B cell (primary cell): Measurements from ENCODE around the gene MGAT4C. TPM values are rescaled to one million over a fixed set of nuclear protein-coding genes. Genes with fewer than 3 reads are reported as not detected.

Experiments used
- ATAC-seq: fragments of 200-7000 bp; cut with Tn5 transposase; one replicate; pipeline ENCODE4 v1.10.0; 2021; ENCODE audit warnings: low read depth, mild to moderate bottlenecking, moderate number of reproducible peaks, moderate library complexity
- CTCF ChIA-PET: fragments of 350-600 bp; sonication (Branson Sonifier 250); formaldehyde crosslinking; loops from one replicate; lab custom pipeline; 2021; ENCODE audit warnings: antibody characterized with exemption, inconsistent platforms; lab: Charles Lee
- POLR2A ChIA-PET: fragments of 350-600 bp; sonication (Branson Sonifier 250); formaldehyde crosslinking; loops from one replicate; lab custom pipeline; 2021; ENCODE audit warnings: antibody characterized with exemption; lab: Charles Lee
- DNase-seq: peaks from one replicate; pipeline ENCODE4 v3.0.0; 2013
- H2AFZ ChIP-seq: 2 replicates; pipeline ENCODE4 v1.6.1; 2012; ENCODE audit warnings: mild to moderate bottlenecking, low read depth, low read length; ENCODE audit not compliant: insufficient read depth, poor library complexity, severe bottlenecking
- H3K27ac ChIP-seq, 2 donors: 1 replicate in 1 of 2; 2 replicates in 1 of 2; pipeline ENCODE4 v1.5.1; 2012 to 2013; ENCODE audit warnings: low read length in 2 of 2, mild to moderate bottlenecking in 2 of 2, moderate library complexity in 1 of 2
- H3K27me3 ChIP-seq, 4 experiments: fragments of 200-600 bp in 1 of 4; sonication (generic) in 1 of 4; replicated peaks in 1 of 4; 1 replicate in 2 of 4; 2 replicates in 2 of 4; pipeline versions ENCODE4 v1.6.1 to v1.7.0; 2013 to 2016; ENCODE audit warnings: low read length in 3 of 4, mild to moderate bottlenecking in 2 of 4, mixed read lengths in 1 of 4, moderate library complexity in 1 of 4; ENCODE audit not compliant: insufficient read depth in 4 of 4, control insufficient read depth in 3 of 4; ENCODE audit errors: control extremely low read depth in 1 of 4
- H3K36me3 ChIP-seq, 2 experiments: replicated peaks in 1 of 2; 1 replicate in 1 of 2; 2 replicates in 1 of 2; pipeline versions ENCODE4 v1.6.1 to v1.7.1; 2013; ENCODE audit warnings: low read length in 1 of 2; ENCODE audit not compliant: insufficient read depth in 2 of 2, control insufficient read depth in 1 of 2; ENCODE audit errors: control extremely low read depth in 1 of 2, extremely low read depth in 1 of 2
- H3K4me1 ChIP-seq, 2 donors: fragments of 200-600 bp in 1 of 2; sonication (generic) in 1 of 2; 1 replicate in 1 of 2; 2 replicates in 1 of 2; pipeline versions ENCODE4 v1.5.1 to v1.6.1; 2013 to 2017; ENCODE audit warnings: low read length in 2 of 2; ENCODE audit not compliant: control insufficient read depth in 2 of 2, insufficient read depth in 2 of 2
- H3K4me2 ChIP-seq: replicated peaks from 2 replicates; pipeline ENCODE3; 2012; ENCODE audit warnings: mild to moderate bottlenecking, low read depth, low read length; ENCODE audit not compliant: poor library complexity, severe bottlenecking
- H3K4me3 ChIP-seq, 5 experiments: fragments of 200-600 bp in 1 of 5; sonication (generic) in 1 of 5; 1 replicate in 3 of 5; 2 replicates in 2 of 5; pipeline versions ENCODE4 v1.5.1 to v1.7.0; 2011 to 2016; ENCODE audit warnings: low read length in 4 of 5, mild to moderate bottlenecking in 4 of 5, low read depth in 2 of 5, control low read depth in 1 of 5, moderate library complexity in 1 of 5; ENCODE audit not compliant: insufficient read depth in 1 of 5; ENCODE audit errors: control extremely low read depth in 1 of 5, extremely low read depth in 1 of 5
- H3K79me2 ChIP-seq: fragments of 200-600 bp; sonication (generic); one replicate; pipeline ENCODE4 v1.6.0; 2016; ENCODE audit warnings: low read length; ENCODE audit not compliant: control insufficient read depth, insufficient read depth
- H3K9ac ChIP-seq: fragments of 200-600 bp; sonication (generic); 2 replicates; pipeline ENCODE4 v1.6.1; 2017; ENCODE audit warnings: mild to moderate bottlenecking, low read length, moderate library complexity
- H3K9me3 ChIP-seq, 3 donors: one replicate each; pipeline versions ENCODE4 v1.6.1 to v1.7.1; 2013; ENCODE audit warnings: low read length in 2 of 3; ENCODE audit not compliant: control insufficient read depth in 2 of 3, insufficient read depth in 1 of 3; ENCODE audit errors: control extremely low read depth in 1 of 3
- H4K20me1 ChIP-seq: 2 replicates; pipeline ENCODE4 v1.6.0; 2012; ENCODE audit warnings: mild to moderate bottlenecking, low read length; ENCODE audit not compliant: insufficient read depth, control insufficient read depth, poor library complexity, severe bottlenecking
- H3K27ac Mint-ChIP-seq: one replicate; pipeline ENCODE4 v1.8.0; 2021; ENCODE audit warnings: mixed read lengths
- H3K27me3 Mint-ChIP-seq: one replicate; pipeline ENCODE4 v1.8.0; 2021; ENCODE audit warnings: mixed read lengths
- H3K4me1 Mint-ChIP-seq: one replicate; pipeline ENCODE4 v1.8.0; 2021; ENCODE audit warnings: mixed read lengths
- H3K4me3 Mint-ChIP-seq: one replicate; pipeline ENCODE4 v1.8.0; 2021; ENCODE audit warnings: mixed read lengths
- H3K9me3 Mint-ChIP-seq: one replicate; pipeline ENCODE4 v1.8.0; 2022; ENCODE audit warnings: mixed read lengths; ENCODE audit not compliant: insufficient read depth
- CTCF ChIP-seq: fragments of 200-600 bp; IDR thresholded peaks from one replicate; pipeline ENCODE4 v1.8.0; 2022; ENCODE audit warnings: antibody characterized with exemption, mild to moderate bottlenecking
- EZH2 ChIP-seq: IDR thresholded peaks from 2 replicates; pipeline ENCODE4 v1.6.1; 2012; ENCODE audit warnings: borderline replicate concordance, low read depth, mild to moderate bottlenecking, moderate library complexity, low read length; ENCODE audit not compliant: insufficient read depth, poor library complexity, severe bottlenecking
- WGBS: methylation state at CpG from one replicate; pipeline ENCODE4 v1.1.5; 2013; ENCODE audit warnings: missing lambda C conversion rate; ENCODE audit not compliant: insufficient coverage; 5-methylcytosine and 5-hydroxymethylcytosine counted together
- intact Hi-C: fragments of 100-400 bp; cut with micrococcal nuclease; formaldehyde crosslinking; loops from one replicate; pipeline ENCODE4 v1.10.0; 2022
- polyA plus RNA-seq: library from polyadenylated mRNA; depleted of rRNA; stranded (reverse); fragments of >200 nt; gene quantifications from 2 replicates; pipeline ENCODE4 v1.2.3, GENCODE V29; 2012
- total RNA-seq, 2 donors: library from RNA; stranded (reverse); fragments of 120-200 nt in 1 of 2; gene quantifications; 1 replicate in 1 of 2; 2 replicates in 1 of 2; pipeline versions ENCODE4 v1.2.3 to v1.2.4, GENCODE V29; 2013 to 2022

MGAT4C gene
- total and polyA plus RNA-seq, 2 donors (not counting 1 experiment from before 2014, with no cell fraction given): not detected

GRCh38 chr12:86138770-86139169 lies 117.4 kb downstream of the MGAT4C start:
- H3K4me2 ChIP-seq: no peak overlapping the region
- CTCF ChIA-PET: no interaction called here
- no CpG with 5 or more reads among the region's 2 CpGs for WGBS

GRCh38 chr12:86137936-86138335 lies 118.3 kb downstream of the MGAT4C start:
- H3K4me2 ChIP-seq: no peak overlapping the region
- 52% methylated on average over 2 of the region's 2 CpGs for WGBS
- H3K4me3 ChIP-seq: no peak overlapping the region
- no peaks in the 10 kb centered on the region for H4K20me1 ChIP-seq
- ChIA-PET CTCF (no interaction called here), POLR2A (no interaction called here)
- no peaks in the 10 kb centered on the region for H3K79me2 ChIP-seq
- ATAC-seq: no peak
- Mint-ChIP-seq H3K4me1 (no peaks in the 10 kb centered on the region), H3K9me3 (peaks cover 5% of the 10 kb centered on the region), H3K4me3 (no peak overlapping the region), H3K27me3 (no peaks in the 10 kb centered on the region), H3K27ac (no peak overlapping the region)
- TF ChIP-seq CTCF: no peak
- TF ChIP-seq EZH2: no peak
- no peak overlapping the region for H2AFZ ChIP-seq
- H3K9ac ChIP-seq: no peak overlapping the region
- H3K27me3 ChIP-seq: no peaks in the 10 kb centered on the region
- DNase-seq: no peak
- intact Hi-C loops: no loop called here
- H3K27ac ChIP-seq: no peak overlapping the region
- H3K36me3 ChIP-seq: no peaks in the 10 kb centered on the region
- no peaks in the 10 kb centered on the region for H3K9me3 ChIP-seq
- no peaks in the 10 kb centered on the region for H3K4me1 ChIP-seq

More at GRCh38 chr12:86138770-86139169, 117.4 kb downstream of the MGAT4C start:
- intact Hi-C loops: no loop called here
- H3K9ac ChIP-seq: no peak overlapping the region
- ATAC-seq (no peak), DNase-seq (no peak)
- Mint-ChIP-seq H3K9me3 (peaks cover 5% of the 10 kb centered on the region), H3K27ac (no peak overlapping the region), H3K4me3 (no peak overlapping the region), H3K4me1 (no peaks in the 10 kb centered on the region), H3K27me3 (no peaks in the 10 kb centered on the region)
- no peaks in the 10 kb centered on the region for H3K9me3 ChIP-seq
- H3K4me3 ChIP-seq: no peak overlapping the region
- H3K4me1 ChIP-seq: no peaks in the 10 kb centered on the region
- POLR2A ChIA-PET: no interaction called here
- H3K27ac ChIP-seq: no peak overlapping the region
- TF ChIP-seq EZH2: no peak
- no peaks in the 10 kb centered on the region for H3K79me2 ChIP-seq
- no peak overlapping the region for H2AFZ ChIP-seq
- no peaks in the 10 kb centered on the region for H3K27me3 ChIP-seq
- no peaks in the 10 kb centered on the region for H3K36me3 ChIP-seq
- H4K20me1 ChIP-seq: no peaks in the 10 kb centered on the region
